Activated CD4-positive, alpha-beta T cell treated with anti-CD3 and anti-CD28 coated beads, Interleukin-2, Interleukin-4, amounts not matched to agents 100 ng/mL and 50 ng/mL, durations not matched to agents 16 hours and 8 hours (primary cell): ENCODE data around the gene HSD17B14.
"Not testable (repeated sequence)": the region's sequence is repeated elsewhere in the genome, so short reads cannot be mapped to it uniquely, and the experiment has no call there.

ENCODE experiments used
- DNase-seq: peaks from one replicate; pipeline ENCODE4 v3.0.0-alpha.2; 2020; ENCODE audit warnings: low spot score

Gene HSD17B14

DNA sequence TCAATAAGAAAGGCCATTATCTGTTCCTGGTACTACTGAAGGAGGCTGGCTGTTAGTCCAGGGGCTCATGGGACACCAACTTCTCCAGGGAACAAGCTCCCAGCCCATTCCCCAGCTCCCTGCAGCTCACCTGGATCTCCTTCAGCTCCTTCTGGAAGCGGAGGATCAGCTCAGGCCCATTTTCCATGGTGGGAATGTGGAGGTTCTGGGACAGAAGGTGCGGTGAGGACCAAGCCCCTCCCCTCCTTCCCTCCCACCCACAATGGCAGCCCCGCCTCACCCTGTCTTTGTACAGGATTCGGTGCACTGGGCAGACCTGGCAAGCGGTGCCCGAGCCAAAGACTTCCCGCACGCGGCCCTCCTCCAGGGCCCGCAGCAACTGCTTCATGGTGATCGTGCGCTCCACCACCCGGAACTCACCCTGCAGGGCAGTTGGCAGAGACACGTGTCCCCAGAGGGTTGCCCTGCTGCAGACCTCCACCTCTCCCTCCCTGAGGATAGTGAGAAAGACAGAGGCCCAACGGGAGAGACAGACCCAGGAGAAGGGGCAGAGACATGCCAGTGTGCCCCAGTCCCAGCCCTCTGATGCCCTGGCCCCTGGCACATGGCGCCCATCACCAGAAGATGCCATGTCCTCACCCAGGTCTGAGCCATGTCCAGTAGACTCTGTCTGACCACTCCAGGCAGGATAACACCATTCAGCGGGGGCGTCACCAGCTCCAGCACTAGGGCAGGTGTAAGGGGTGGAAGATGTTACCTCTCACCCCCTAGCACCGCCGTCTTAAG is 39.8 kb downstream of the HSD17B14 start:
- DNase-seq = no peak

DNA sequence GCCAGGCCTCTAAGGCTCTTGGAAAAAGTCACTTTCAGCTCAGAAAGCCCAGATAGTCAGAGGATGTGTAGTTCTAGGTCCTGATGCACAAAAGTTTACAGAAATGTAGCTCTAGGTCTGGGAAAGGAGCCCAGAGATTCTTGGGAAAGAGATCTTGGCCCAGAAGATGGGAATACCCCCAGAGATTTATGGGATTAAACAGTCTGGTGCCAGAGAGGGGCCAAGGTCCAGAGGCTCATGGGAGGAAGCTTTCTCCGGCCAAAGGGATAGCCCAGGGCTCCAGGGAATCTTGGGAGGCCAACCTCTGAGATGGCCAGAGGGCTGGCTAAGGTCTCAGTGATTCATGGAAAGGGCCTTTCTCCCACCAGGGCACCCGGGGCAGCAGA is 40.6 kb downstream of the HSD17B14 start:
- DNase-seq = no peak

DNA sequence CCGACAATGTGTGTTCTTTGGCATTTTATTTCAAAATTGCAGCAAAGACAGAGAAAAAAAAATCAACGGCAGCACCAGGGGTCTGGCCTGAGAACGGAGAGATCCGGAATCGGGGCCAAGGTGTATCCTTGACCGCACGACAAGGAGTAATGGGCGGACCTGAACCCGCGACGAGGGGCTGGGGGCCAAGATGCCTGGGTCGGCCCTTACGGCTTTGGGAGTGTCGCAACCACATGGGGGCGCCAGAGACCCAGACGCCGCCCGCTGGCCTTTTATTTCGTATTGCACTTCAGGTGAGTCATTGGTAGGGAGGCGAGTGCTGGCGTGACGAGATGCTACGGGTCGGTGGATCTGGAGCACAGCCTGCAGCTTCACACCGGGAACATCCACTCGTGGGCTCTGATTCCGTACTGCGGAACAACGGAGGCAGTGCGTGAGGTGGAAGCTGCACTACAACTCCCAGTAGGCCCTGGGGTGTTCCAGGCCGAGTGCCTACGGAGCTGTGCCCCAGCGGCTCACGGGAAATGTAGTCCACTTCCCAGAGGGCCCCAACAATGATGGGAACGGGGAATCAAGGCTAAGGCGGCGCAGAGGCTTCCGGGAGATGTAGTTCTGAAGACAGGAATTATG is 41.1 kb downstream of the HSD17B14 start:
- DNase-seq = peak; percentile 88

DNA sequence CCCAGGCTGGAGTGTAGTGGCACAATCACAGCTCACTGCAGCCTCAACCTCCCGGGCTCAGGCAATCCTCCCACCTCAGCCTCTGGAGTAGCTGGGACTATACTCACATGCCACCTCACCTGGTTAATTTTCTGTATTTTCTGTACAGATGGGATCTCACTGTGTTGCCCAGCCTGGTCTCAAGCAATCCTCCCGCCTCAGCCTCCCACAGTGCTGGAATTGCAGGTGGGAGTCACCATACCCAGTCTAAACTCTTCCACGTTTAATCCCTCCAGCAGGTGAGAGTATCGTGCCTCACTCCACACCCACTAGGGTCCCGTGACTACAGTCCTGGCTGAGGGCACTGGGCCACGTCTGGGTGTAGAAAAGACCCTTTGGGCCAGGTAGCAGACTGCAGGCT is 42.0 kb downstream of the HSD17B14 start:
- no peak for DNase-seq

DNA sequence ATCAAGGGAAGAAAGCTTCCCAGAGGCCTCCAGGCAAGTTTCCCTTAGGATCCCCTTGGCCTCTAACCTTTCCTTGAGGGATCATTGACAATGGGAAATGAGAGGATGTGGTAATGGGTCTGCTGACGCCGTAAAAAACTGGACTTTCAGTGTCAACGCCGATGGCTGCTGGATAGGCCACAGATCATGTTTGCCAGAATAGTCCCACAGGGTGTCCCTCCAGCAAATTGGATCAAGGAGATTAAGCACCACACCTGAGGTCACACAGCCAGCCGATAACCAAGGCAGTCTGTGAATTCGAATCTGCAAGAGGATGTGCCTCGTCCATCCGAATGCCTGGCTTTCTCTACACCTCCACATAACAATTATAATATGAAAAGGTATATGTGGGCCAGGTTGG is 43.0 kb downstream of the HSD17B14 start:
- DNase-seq = no peak

DNA sequence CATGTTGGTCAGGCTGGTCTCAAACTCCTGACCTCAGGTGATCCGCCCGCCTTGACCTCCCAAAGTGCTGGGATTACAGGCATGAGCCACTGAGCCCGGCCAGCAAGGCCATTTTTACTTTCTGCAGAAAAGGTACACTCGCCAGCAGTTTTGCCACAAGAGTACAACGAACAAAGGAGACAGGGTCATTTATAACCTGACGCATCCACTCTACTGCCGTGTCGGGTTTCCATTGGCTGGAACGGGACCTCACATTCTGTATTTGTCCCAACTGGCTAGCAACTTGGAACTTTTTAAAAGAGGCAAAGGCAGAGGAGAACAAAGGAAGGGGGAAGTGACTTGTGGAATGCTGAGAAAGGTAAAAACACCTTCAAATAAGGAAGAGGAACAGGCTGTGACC is 49.0 kb downstream of the HSD17B14 start:
- not testable (repeated sequence) for DNase-seq

DNA sequence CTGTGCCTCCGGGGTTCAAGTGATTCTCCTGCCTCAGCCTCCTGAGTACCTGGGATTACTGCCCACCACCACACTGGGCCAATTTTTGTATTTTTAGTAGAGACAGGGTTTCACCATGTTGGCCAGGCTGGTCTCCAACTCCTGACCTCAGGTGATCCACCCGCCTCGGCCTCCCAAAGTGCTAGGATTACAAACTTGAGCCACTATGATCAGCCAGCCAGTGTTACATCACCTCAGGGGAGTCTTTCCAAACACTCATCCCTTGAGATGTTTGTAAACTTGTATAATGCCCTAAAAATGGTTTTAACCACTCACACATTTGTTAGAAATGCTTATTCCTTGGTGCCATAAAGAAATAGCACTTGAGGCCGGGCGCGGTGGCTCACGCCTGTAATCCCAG is 49.9 kb downstream of the HSD17B14 start:
- not testable (repeated sequence) for DNase-seq

DNA sequence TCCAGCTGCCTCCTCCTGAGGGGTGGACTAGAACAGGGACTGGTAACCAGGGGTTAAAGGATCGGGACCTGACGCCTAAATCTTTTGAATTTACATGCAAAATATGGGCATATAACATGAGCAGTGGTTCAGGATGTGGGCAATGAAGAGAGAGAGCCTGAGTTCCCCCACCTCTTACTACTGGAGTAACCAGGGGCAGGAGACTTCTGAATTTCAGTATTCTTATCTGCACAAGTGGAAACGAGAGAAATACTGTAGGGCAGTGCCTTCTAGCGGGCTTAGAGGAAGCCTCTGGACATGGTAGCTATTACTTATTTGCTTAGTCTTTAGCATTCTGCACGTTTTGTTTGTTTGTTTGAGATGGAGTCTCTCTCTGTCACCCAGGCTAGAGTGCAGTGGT is 51.8 kb downstream of the HSD17B14 start:
- no peak for DNase-seq

DNA sequence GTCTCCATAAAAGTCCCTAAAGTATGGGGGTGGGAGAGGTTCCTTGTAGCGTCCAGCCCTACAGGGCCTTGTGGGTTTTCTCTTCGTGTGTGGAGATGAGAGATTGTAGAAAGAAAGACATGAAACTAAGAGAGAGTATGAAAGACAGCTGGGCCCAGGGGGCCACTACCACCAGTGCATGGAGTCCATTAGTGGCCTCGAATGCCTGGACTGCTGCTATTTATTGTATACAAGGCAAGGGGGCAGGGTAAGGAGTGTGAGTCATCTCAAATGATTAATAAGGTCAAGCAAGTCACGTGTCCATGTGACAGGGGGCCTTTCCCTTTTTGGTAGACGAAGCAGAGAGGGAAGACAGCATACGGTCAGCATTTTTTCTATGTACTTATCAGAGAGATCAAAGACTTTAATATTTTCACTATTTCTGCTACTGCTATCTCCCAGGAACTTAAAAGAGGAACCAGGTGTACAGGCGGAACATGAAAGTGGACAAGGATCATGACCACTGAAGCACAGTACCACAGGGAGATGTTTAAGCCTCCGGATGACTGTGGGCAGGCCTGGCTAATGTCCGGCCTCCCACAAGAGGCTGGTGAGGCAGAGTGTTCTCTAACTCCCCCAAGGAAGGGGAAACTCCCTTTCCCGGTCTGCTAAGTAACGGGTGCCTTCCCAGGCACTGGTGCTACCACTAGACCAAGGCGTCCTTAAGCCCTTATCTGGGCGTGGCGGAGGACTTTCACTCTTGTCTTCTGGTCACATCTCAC is 55.5 kb downstream of the HSD17B14 start:
- no peak for DNase-seq

DNA sequence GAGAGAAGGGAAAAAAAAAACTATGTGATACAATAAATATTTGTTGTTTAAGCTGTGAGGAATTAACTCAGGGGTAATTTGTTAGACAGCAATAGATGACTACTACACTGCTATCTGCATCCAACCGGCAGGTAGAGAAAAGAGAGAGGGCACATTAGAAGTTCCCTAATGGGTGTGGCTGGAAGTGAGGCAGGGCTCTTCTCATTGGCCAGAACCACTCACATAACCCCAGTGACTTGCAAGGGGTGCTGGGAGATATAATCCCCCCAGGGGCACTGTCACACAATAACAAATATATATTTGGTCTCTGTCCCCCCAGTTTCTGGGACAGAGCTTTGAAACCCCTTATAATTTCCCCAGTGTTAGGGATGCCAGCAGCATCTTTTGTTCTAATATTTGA is 56.7 kb downstream of the HSD17B14 start:
- no peak for DNase-seq

DNA sequence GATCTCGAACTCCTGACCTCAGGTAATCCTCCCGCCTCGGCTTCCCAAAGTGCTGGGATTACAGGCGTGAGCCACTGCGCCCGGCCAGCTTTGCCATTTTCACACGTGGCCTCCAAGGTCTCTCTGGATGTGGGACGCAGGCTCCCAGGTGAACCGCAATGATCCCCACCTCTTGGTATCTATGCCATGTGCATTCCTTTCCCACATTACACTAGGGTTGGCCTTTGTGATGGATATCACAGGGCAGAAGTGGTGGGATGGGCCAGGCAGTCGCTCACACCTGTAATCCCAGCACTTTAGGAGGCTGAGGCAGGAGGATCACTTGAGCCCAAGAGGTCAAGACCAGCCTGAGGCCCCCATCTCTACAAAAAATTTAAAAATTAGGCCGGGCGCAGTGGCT is 58.6 kb downstream of the HSD17B14 start:
- no peak for DNase-seq

DNA sequence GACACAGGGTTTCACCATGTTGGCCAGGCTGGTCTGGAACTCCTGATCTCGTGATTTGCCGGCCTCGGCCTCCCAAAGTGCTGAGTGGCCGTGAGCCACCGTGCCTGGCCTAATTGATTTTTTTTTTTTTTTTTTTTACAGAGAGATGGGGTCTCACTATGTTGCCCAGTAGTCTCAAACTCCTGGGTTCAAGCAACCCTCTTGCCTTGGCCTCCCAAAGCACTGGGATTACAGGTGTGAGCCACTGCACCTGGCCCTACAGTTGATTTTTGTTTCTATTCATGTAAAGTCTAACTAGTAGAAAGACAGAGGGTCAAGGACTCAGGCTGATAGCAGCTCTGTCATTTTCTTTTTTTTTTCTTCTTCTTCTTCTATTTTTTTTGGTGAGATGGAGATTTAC is 59.2 kb downstream of the HSD17B14 start:
- DNase-seq = no peak

DNA sequence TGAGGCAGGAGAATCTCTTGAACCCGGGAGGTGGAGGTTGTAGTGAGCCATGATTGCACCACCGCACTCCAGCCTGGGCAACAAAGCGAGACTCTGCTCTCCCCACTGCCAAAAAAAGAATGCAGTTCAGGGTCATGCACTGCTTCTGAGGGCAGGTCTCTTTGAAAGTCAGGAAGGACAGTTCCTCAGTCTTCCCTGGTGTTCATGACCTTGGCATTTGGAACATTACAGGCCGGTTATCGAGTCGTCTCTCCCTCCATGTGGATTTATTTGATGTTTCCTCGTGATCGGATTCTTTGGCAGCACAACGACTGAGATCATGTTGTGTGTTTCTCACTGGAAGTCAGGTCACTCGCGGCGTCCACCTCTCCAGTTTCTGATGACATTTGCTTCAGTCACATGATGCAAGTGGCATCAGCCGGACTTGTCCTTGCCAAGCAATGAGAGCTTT is 63.8 kb downstream of the HSD17B14 start:
- no peak for DNase-seq

DNA sequence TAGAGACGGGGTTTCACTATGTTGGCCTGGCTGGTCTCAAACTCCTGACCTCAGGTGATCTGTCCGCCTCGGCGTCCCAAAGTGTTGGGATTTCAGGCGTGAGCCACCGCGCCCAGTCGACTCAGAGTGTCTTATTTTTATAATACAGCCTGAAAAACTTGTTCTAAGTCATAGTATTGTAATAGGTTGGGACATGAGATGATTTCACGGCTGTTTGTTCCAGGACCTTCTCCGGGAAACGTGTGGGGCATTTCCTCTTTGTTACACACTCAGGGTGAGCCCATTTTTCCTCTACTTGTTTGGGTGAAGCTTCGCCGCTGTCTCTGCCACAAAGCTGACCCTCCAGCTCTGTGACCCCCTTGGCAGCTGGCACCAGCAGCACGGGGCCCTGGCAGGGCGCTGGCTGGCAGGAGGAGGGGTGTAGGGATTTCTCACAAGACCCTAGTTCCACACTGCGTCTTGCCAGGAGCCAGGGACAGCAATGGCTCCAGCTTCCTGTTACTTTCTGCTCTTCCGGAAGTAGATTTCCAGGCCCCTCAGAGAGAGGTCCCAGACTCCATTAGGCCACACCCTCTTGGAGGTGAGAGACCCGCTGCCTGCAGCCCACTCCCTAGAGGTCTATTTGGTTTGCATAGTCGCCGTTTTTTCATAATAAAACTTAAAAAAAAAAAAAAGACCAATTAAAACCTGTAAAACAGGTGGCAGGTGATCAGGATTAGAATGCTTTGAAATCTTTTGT is 65.4 kb downstream of the HSD17B14 start:
- no peak for DNase-seq

DNA sequence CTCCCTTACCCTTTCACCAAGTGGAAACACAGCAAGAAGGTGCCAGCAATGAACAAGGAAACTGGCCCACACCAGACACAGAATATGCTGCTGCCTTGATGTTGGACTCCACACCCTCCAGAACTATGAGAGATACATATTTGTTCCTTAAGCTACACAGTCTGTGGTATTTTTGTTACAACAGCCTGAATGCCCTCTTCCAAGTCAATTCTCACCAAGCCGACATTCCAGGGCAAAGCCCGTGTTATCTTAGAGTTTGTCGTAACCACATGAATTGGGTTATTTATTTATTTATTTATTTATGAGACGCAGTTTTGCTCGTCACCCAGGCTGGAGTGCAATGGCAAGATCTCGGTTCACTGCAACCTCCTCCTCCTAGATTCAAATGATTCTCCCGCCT is 66.0 kb downstream of the HSD17B14 start:
- no peak for DNase-seq

DNA sequence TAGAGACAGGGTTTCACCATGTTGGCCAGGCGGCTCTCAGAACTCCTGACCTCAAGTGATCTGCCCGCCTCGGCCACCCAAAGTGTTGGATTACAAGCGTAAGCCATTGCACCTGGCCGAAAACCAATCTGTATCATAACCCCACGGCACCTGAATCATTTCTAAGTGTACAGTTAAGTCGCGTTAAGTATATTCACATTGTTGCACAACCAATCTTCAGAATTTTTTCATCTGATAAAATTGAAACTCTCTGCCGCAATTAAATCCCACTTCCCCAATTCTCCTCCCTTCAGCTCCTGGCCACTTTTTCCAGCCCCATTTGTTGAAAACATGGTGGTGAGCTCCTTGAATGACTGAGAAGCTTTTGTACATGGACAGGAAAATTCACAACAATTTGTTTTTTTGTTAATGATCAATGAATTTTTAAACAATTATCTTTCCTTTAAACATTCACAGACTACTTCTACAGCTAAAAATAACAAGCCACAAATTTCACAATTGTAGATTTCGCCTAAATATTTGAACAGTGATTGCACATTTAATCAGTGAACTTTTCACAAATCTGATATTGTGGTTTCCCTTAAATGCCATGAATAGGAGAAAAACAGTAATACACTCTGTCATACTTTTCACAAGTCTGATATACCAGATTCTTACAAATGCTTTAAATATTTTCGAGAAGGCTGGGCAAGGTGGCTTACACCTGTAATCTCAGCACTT is 67.1 kb downstream of the HSD17B14 start:
- no peak for DNase-seq

DNA sequence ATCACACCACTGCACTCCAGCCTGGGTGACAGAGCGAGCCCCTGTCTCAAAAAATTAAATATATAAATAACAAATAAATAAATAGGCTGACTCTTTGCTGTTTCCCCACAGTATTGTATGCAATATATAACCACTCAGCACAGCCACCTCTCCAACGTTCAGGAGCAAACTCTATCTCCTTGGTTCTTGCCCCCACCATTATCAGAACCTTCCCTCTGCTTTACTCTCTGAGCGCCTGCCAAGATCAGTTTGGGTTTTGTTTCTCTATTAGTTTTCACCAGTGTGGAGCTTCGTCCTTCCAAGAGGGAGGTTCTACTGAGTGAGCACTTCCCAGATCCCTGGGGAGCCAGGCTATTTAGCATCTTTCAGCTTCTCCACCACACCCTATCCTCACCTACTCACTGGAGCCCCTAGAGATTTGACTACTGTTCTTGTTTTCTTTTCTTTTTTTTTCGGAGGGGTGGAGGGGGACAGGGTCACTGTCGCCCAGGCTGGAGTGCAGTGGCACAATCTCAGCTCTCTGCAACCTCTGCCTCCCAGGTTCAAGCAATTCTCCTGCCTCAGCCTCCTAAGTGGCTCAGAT is 68.0 kb downstream of the HSD17B14 start:
- DNase-seq = not testable (repeated sequence)

DNA sequence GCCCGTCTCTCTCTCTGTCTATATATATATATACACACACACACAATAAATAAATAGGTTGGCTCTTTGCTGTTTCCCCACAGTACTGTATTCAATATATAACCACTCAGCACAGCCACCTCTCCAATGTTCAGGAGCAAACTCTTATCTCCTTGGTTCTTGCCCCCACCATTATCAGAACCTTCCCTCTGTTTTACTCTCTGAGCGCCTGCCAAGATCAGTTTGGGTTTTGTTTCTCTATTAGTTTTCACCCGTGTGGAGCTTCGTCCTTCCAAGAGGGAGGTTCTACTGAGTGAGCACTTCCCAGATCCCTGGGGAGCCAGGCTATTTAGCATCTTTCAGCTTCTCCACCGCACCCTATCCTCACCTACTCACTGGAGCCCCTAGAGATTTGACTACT is 70.5 kb downstream of the HSD17B14 start:
- DNase-seq = not testable (repeated sequence)
